Ishikawa (cell line): ENCODE measurements around the gene TNFRSF25.

Source experiments
- CEBPB ChIP-seq: IDR thresholded peaks from 2 replicates; pipeline ENCODE4 v1.6.1; 2012
- EGR1 ChIP-seq: IDR thresholded peaks from 2 replicates; pipeline ENCODE4 v1.6.1; 2012
- RAD21 ChIP-seq: IDR thresholded peaks from 2 replicates; pipeline ENCODE4 v1.6.1; 2012; ENCODE audit warnings: low read depth
- TF ChIP-seq, protein P1 (sequence below): IDR thresholded peaks from 2 replicates; pipeline ENCODE4 v1.6.1; 2012; ENCODE audit warnings: low read depth, mild to moderate bottlenecking

DNA sequence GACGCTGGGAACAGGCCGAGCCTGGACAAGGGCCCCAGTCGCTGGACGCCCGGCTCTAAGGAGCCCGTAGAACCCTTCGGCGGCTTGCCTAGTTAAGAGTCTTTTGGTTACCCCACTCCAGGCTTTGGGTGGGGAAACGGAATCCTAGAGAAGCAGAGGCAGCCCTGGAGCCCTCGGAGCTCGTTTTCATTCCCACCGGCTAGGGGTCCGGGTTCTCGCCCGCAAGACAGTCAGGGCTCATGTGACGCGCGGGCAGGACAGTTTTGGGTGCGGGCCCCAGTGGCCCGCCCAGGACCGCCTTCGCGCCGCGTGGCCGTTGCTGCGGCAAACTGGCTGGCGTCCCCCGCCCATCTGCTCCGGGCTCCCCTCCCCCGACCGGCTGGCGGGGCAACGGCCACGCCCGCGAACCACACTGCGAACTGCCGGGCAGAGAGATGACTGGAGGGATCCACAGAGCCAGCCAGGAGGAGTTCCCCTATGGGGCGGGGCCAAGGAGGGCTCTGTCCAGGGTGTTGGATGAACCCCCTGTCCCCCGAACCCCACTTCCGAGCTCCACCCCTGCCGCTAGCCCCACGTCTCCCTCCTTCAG is 45.4 kb downstream of the TNFRSF25 start:
- TF ChIP-seq, protein P1, sequence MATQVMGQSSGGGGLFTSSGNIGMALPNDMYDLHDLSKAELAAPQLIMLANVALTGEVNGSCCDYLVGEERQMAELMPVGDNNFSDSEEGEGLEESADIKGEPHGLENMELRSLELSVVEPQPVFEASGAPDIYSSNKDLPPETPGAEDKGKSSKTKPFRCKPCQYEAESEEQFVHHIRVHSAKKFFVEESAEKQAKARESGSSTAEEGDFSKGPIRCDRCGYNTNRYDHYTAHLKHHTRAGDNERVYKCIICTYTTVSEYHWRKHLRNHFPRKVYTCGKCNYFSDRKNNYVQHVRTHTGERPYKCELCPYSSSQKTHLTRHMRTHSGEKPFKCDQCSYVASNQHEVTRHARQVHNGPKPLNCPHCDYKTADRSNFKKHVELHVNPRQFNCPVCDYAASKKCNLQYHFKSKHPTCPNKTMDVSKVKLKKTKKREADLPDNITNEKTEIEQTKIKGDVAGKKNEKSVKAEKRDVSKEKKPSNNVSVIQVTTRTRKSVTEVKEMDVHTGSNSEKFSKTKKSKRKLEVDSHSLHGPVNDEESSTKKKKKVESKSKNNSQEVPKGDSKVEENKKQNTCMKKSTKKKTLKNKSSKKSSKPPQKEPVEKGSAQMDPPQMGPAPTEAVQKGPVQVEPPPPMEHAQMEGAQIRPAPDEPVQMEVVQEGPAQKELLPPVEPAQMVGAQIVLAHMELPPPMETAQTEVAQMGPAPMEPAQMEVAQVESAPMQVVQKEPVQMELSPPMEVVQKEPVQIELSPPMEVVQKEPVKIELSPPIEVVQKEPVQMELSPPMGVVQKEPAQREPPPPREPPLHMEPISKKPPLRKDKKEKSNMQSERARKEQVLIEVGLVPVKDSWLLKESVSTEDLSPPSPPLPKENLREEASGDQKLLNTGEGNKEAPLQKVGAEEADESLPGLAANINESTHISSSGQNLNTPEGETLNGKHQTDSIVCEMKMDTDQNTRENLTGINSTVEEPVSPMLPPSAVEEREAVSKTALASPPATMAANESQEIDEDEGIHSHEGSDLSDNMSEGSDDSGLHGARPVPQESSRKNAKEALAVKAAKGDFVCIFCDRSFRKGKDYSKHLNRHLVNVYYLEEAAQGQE = peak; percentile 77
- TF ChIP-seq RAD21 (no peak), CEBPB (no peak), EGR1 (no peak)
